BLaER1 (cell line): ENCODE results near the gene KCTD20.

Source experiments
- H3K27ac ChIP-seq: shearing (Covaris generic); formaldehyde crosslinking; 2 replicates; pipeline ENCODE4 v1.8.1; 2022
- H3K27me3 ChIP-seq: shearing (Covaris generic); formaldehyde crosslinking; 2 replicates; pipeline ENCODE4 v1.8.1; 2022
- H3K36me3 ChIP-seq: shearing (Covaris generic); formaldehyde crosslinking; 2 replicates; pipeline ENCODE4 v1.8.1; 2022
- H3K4me1 ChIP-seq: shearing (Covaris generic); formaldehyde crosslinking; 2 replicates; pipeline ENCODE4 v1.8.1; 2022
- H3K4me2 ChIP-seq: shearing (Covaris generic); formaldehyde crosslinking; 2 replicates; pipeline ENCODE4 v1.8.1; 2022
- H3K4me3 ChIP-seq: shearing (Covaris generic); formaldehyde crosslinking; 2 replicates; pipeline ENCODE4 v1.8.1; 2022
- H3K9ac ChIP-seq: shearing (Covaris generic); formaldehyde crosslinking; 2 replicates; pipeline ENCODE4 v1.8.1; 2022
- H3K9me3 ChIP-seq: shearing (Covaris generic); formaldehyde crosslinking; 2 replicates; pipeline ENCODE4 v1.8.1; 2022
- H4K20me1 ChIP-seq: shearing (Covaris generic); formaldehyde crosslinking; 2 replicates; pipeline ENCODE4 v1.8.1; 2022
- Cebpa-rat ChIP-seq: shearing (Covaris generic); IDR thresholded peaks from 2 replicates; pipeline ENCODE4 v1.8.1; 2022

KCTD20 gene

GRCh38 chr6:36489426-36489825 is 46.6 kb downstream of the KCTD20 start:
- no peak overlapping the region for H3K4me2 ChIP-seq
- TF ChIP-seq Cebpa-rat = no peak
- H4K20me1 ChIP-seq = peaks cover 69% of the 10 kb centered on the region
- peaks cover 6% of the 10 kb centered on the region; the same call in 1 of the 2 replicates for H3K4me1 ChIP-seq
- H3K9me3 ChIP-seq = no peaks in the 10 kb centered on the region
- no peaks in the 10 kb centered on the region for H3K27me3 ChIP-seq
- peaks cover 100% of the 10 kb centered on the region for H3K36me3 ChIP-seq
- H3K9ac ChIP-seq = no peak overlapping the region
- no peak overlapping the region for H3K27ac ChIP-seq
- no peak overlapping the region for H3K4me3 ChIP-seq

- H3K27me3 ChIP-seq = no peaks in the 10 kb centered on the region
- H3K4me2 ChIP-seq = no peak overlapping the region
- no peak overlapping the region for H3K4me3 ChIP-seq
- peaks cover 88% of the 10 kb centered on the region for H4K20me1 ChIP-seq
- peaks cover 100% of the 10 kb centered on the region for H3K36me3 ChIP-seq
- no peaks in the 10 kb centered on the region for H3K4me1 ChIP-seq
- H3K9ac ChIP-seq = no peak overlapping the region
- H3K27ac ChIP-seq = no peak overlapping the region
- no peaks in the 10 kb centered on the region for H3K9me3 ChIP-seq
- TF ChIP-seq Cebpa-rat = no peak
Observed at GRCh38 chr6:36491378-36491965, 48.7 kb downstream of the KCTD20 start.

- Histone ChIP-seq H3K9me3 (no peaks in the 10 kb centered on the region), H3K4me3 (no peak overlapping the region), H3K36me3 (peaks cover 100% of the 10 kb centered on the region), H3K27ac (no peak overlapping the region), H4K20me1 (peaks cover 89% of the 10 kb centered on the region), H3K4me2 (no peak overlapping the region), H3K9ac (no peak overlapping the region), H3K27me3 (no peaks in the 10 kb centered on the region), H3K4me1 (no peaks in the 10 kb centered on the region)
- TF ChIP-seq Cebpa-rat = no peak
Observed at GRCh38 chr6:36492092-36492491, 49.3 kb downstream of the KCTD20 start.

GRCh38 chr6:36492621-36493020 is 49.8 kb downstream of the KCTD20 start:
- no peak overlapping the region for H3K27ac ChIP-seq
- H3K4me2 ChIP-seq = no peak overlapping the region
- H3K9ac ChIP-seq = no peak overlapping the region
- no peaks in the 10 kb centered on the region for H3K9me3 ChIP-seq
- H3K27me3 ChIP-seq = no peaks in the 10 kb centered on the region
- peaks cover 89% of the 10 kb centered on the region for H4K20me1 ChIP-seq
- no peaks in the 10 kb centered on the region for H3K4me1 ChIP-seq
- no peak for TF ChIP-seq Cebpa-rat
- peaks cover 100% of the 10 kb centered on the region for H3K36me3 ChIP-seq
- no peak overlapping the region for H3K4me3 ChIP-seq

DNA sequence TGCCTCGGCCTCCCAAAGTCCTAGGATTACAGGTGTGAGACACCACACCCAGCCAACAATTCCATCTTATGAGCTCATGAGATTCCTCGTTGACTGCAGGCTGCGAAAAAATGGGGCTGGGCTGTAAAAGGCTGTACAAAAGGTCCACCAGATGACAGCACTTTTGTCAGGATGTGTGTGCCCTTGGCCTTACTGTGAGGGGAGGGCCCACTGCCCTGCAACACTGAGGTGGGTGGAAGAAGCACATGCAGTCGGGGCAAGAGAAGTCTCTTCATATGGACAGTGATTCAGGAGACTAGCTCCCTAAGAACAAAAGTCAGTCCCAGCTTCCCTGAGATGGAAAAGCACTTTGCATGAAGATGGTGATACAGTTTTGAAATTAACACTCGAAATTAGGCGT is 50.5 kb downstream of the KCTD20 start:
- Histone ChIP-seq H3K4me3 (no peak overlapping the region), H3K4me2 (no peak overlapping the region), H3K9ac (no peak overlapping the region), H3K9me3 (no peaks in the 10 kb centered on the region), H4K20me1 (peaks cover 92% of the 10 kb centered on the region), H3K4me1 (no peaks in the 10 kb centered on the region), H3K36me3 (peaks cover 100% of the 10 kb centered on the region), H3K27ac (no peak overlapping the region), H3K27me3 (no peaks in the 10 kb centered on the region)
- no peak for TF ChIP-seq Cebpa-rat

GRCh38 chr6:36493859-36494258 is 51.1 kb downstream of the KCTD20 start:
- TF ChIP-seq Cebpa-rat = no peak
- Histone ChIP-seq H3K9ac (no peak overlapping the region), H3K4me1 (no peaks in the 10 kb centered on the region), H3K27ac (no peak overlapping the region), H3K9me3 (no peaks in the 10 kb centered on the region), H3K36me3 (peaks cover 100% of the 10 kb centered on the region), H3K27me3 (no peaks in the 10 kb centered on the region), H3K4me2 (no peak overlapping the region), H4K20me1 (peaks cover 92% of the 10 kb centered on the region), H3K4me3 (no peak overlapping the region)

DNA sequence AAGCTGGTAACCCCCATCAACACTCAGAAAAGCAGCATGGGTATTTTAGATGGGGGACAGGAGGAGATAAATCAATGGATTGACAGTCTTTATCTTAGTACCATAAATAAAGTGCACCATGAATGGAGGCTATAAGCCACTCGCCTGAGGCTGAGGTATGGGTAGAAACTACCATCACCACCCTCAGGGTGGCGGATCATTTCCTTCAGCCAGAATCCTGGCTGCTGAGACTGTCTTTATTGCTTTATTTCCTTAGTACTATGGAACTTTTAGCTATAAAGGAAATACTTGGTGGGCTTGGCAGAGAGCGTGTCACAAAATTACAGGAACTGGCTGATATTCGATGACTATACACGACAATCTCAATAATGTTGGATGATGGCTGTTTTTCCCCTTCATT is 52.3 kb downstream of the KCTD20 start:
- peaks cover 100% of the 10 kb centered on the region for H3K36me3 ChIP-seq
- TF ChIP-seq Cebpa-rat = no peak
- no peaks in the 10 kb centered on the region for H3K4me1 ChIP-seq
- no peak overlapping the region for H3K9ac ChIP-seq
- H3K4me2 ChIP-seq = no peak overlapping the region
- peaks cover 92% of the 10 kb centered on the region for H4K20me1 ChIP-seq
- H3K27me3 ChIP-seq = no peaks in the 10 kb centered on the region
- no peak overlapping the region for H3K4me3 ChIP-seq
- H3K27ac ChIP-seq = no peak overlapping the region
- no peaks in the 10 kb centered on the region for H3K9me3 ChIP-seq

DNA sequence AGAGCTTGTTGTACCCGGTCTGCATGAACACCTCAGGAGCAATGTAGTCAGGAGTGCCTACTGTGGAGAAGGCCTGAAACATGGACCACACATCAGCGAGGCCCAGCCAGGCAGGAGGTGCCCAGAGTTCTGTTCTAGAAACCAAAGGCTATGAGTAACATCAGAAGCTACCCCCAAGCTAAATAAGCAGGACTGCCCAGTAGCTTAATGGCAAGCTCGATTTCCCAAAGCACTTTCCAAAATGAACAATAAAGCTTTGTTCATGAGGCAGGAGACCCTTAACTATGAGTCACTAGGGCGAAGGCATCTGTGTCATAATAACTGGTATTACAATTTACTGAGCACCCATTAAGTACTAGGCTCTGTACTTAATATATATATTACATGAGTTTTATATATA is 57.1 kb downstream of the KCTD20 start:
- H3K4me1 ChIP-seq = no peaks in the 10 kb centered on the region
- H3K27ac ChIP-seq = no peak overlapping the region
- peaks cover 99% of the 10 kb centered on the region for H3K36me3 ChIP-seq

GRCh38 chr6:36501686-36502085 is 58.9 kb downstream of the KCTD20 start:
- Histone ChIP-seq H3K36me3 (peaks cover 99% of the 10 kb centered on the region), H3K4me2 (no peak overlapping the region), H3K27ac (no peak overlapping the region), H3K9me3 (no peaks in the 10 kb centered on the region), H4K20me1 (peaks cover 78% of the 10 kb centered on the region), H3K4me3 (no peak overlapping the region), H3K9ac (no peak overlapping the region), H3K27me3 (no peaks in the 10 kb centered on the region), H3K4me1 (no peaks in the 10 kb centered on the region)
- no peak for TF ChIP-seq Cebpa-rat

More for the DNA sequence above, 57.1 kb downstream of the KCTD20 start:
- Histone ChIP-seq H3K4me2 (no peak overlapping the region), H3K4me3 (no peak overlapping the region), H3K27me3 (no peaks in the 10 kb centered on the region), H3K9me3 (no peaks in the 10 kb centered on the region), H4K20me1 (peaks cover 84% of the 10 kb centered on the region), H3K9ac (no peak overlapping the region)
- TF ChIP-seq Cebpa-rat = no peak

- TF ChIP-seq Cebpa-rat = no peak
Observed at GRCh38 chr6:36504181-36504580, 61.4 kb downstream of the KCTD20 start.

DNA sequence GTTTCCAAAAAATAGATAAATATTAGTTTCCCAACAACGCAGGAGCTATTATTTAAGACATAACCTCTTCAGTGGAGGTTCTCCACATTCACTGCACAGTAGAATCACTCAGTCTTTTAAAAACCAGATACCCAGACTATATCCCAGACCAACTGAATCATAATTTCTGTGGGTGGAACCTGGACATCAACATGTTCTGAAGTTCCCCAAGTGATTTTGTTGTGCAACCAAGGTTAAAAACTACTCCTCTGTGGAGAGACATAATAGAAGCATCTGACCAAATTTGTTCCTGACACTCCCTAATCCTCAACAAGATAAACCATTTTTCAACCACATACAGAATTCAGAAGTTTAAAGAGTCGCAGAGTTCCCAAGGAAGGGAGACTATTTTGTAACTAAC is 62.2 kb downstream of the KCTD20 start:
- H3K9ac ChIP-seq = no peak overlapping the region
- no peak overlapping the region for H3K27ac ChIP-seq
- H4K20me1 ChIP-seq = peaks cover 68% of the 10 kb centered on the region
- no peak overlapping the region for H3K4me3 ChIP-seq
- no peaks in the 10 kb centered on the region for H3K27me3 ChIP-seq
- H3K36me3 ChIP-seq = peaks cover 99% of the 10 kb centered on the region
- no peaks in the 10 kb centered on the region for H3K9me3 ChIP-seq
- no peaks in the 10 kb centered on the region for H3K4me1 ChIP-seq
- H3K4me2 ChIP-seq = no peak overlapping the region
- TF ChIP-seq Cebpa-rat = no peak

More at GRCh38 chr6:36504181-36504580, 61.4 kb downstream of the KCTD20 start:
- H3K27ac ChIP-seq = no peak overlapping the region
- no peak overlapping the region for H3K9ac ChIP-seq
- peaks cover 99% of the 10 kb centered on the region for H3K36me3 ChIP-seq
- no peaks in the 10 kb centered on the region for H3K4me1 ChIP-seq
- no peaks in the 10 kb centered on the region for H3K27me3 ChIP-seq
- H3K4me3 ChIP-seq = no peak overlapping the region
- no peaks in the 10 kb centered on the region for H3K9me3 ChIP-seq
- H4K20me1 ChIP-seq = peaks cover 69% of the 10 kb centered on the region
- no peak overlapping the region for H3K4me2 ChIP-seq
